Measurements from ENCODE around the gene NR4A2.

- no peak for TF ChIP-seq CTCF (conservative IDR thresholded peaks at IDR 0.05; ENCODE audit: low read depth, low read length)
- TF ChIP-seq EZH2 (IDR thresholded peaks at IDR 0.05; ENCODE audit: low read length, unreplicated experiment), result no peak
Observed at GRCh38 chr2:156300337-156300736, 32.2 kb downstream of the NR4A2 start.

Measured in PC-3 (cell line).